ENCODE data around the gene CNTNAP2. TPM values are rescaled to one million over a fixed set of nuclear protein-coding genes. Genes with fewer than 3 reads are reported as not detected.

Gene CNTNAP2
- total RNA-seq, 1 donor from 2014 or later: 0.59 TPM

DNA sequence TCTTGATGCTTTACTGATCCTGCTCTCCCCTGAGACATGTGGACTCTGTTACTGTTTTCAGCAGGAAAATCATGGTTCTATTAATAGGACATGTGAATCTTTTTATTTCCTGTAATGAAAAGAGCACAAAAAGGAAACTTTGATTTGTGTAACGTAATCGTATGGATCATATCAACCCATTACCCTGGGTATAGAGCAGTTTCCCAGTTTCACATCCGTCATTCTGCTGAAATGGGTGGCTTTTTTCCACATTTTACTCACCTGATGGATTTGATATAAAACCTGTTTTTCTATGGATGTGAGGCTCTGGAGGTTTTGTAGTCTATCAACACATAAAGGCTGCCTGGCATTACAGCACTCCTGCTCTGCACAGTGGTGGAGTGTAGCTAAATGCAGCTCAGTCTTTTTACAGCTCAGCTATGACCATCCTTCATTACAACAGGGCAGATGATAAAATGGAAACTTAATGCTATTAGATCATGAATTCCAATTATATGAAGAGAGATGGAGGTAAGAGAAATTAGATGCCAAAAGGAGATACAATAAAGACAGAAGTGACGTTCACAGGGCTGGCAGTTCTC, 1987.6 kb downstream of the CNTNAP2 start:
- no peaks in the 10 kb centered on the region for H3K36me3 ChIP-seq
- H3K4me3 ChIP-seq: no peak overlapping the region
- intact Hi-C loops (cut with DNase I): no loop called here
- ATAC-seq: no peak
- H3K9me3 ChIP-seq: no peaks in the 10 kb centered on the region
- no peaks in the 10 kb centered on the region for H3K27me3 ChIP-seq (ENCODE audit: low read depth)
- no peaks in the 10 kb centered on the region for H3K4me1 ChIP-seq
- TF ChIP-seq, protein P1, sequence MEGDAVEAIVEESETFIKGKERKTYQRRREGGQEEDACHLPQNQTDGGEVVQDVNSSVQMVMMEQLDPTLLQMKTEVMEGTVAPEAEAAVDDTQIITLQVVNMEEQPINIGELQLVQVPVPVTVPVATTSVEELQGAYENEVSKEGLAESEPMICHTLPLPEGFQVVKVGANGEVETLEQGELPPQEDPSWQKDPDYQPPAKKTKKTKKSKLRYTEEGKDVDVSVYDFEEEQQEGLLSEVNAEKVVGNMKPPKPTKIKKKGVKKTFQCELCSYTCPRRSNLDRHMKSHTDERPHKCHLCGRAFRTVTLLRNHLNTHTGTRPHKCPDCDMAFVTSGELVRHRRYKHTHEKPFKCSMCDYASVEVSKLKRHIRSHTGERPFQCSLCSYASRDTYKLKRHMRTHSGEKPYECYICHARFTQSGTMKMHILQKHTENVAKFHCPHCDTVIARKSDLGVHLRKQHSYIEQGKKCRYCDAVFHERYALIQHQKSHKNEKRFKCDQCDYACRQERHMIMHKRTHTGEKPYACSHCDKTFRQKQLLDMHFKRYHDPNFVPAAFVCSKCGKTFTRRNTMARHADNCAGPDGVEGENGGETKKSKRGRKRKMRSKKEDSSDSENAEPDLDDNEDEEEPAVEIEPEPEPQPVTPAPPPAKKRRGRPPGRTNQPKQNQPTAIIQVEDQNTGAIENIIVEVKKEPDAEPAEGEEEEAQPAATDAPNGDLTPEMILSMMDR (IDR thresholded peaks at IDR 0.05): no peak
- H3K27ac ChIP-seq: no peak overlapping the region
- DNase-seq: no peak

DNA sequence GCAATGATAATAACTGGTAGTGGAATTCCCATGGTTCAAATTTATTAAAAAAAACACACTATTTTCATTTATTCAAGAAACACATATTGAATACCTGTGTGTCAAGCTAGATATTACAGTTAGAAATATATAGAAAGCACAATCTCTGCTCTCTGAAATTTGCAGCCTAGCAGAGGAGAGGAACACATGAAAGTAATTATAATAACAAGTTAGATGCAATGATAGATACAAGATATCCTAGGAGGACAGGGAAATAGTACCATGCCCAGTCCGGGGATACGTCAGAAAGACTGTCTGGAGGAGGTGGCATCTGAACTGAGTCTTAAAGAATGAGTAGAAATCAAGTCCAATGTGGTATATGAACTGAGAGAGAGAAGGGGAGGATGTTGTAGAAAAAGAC, 1988.3 kb downstream of the CNTNAP2 start:
- intact Hi-C loops (cut with DNase I): no loop called here

DNA sequence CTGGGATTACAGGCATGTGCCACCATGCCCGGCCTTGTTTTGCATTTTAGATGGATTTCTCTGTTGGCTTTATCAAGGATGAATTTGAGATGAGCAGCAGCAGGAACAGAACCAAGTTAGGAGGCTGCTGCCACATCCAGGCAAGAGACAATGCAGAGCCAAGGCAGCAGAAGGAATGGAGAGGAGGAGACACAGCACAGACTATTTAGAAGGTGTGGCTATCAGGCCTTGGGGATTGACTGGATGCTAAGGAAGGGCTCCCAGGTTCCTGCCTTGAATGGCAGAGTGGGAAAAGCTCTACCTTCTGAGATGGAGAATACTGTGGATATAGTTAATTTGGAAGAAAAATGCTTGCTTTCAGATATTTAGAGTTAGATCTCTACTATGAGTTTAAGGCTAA, 1989.3 kb downstream of the CNTNAP2 start:
- Histone ChIP-seq H3K4me1 (no peaks in the 10 kb centered on the region), H3K9me3 (no peaks in the 10 kb centered on the region), H3K27me3 (ENCODE audit: low read depth) (no peaks in the 10 kb centered on the region), H3K4me3 (no peak overlapping the region), H3K36me3 (no peaks in the 10 kb centered on the region), H3K27ac (no peak overlapping the region)
- intact Hi-C loops (cut with DNase I): no loop called here
- DNase-seq (no peak), ATAC-seq (no peak)
- TF ChIP-seq, protein P1 (IDR thresholded peaks at IDR 0.05): no peak

More for the DNA sequence above, 1988.3 kb downstream of the CNTNAP2 start:
- Histone ChIP-seq H3K36me3 (no peaks in the 10 kb centered on the region), H3K4me1 (no peaks in the 10 kb centered on the region), H3K4me3 (no peak overlapping the region), H3K27ac (no peak overlapping the region), H3K9me3 (no peaks in the 10 kb centered on the region), H3K27me3 (ENCODE audit: low read depth) (no peaks in the 10 kb centered on the region)
- TF ChIP-seq, protein P1 (IDR thresholded peaks at IDR 0.05): no peak
- DNase-seq (no peak), ATAC-seq (no peak)

DNA sequence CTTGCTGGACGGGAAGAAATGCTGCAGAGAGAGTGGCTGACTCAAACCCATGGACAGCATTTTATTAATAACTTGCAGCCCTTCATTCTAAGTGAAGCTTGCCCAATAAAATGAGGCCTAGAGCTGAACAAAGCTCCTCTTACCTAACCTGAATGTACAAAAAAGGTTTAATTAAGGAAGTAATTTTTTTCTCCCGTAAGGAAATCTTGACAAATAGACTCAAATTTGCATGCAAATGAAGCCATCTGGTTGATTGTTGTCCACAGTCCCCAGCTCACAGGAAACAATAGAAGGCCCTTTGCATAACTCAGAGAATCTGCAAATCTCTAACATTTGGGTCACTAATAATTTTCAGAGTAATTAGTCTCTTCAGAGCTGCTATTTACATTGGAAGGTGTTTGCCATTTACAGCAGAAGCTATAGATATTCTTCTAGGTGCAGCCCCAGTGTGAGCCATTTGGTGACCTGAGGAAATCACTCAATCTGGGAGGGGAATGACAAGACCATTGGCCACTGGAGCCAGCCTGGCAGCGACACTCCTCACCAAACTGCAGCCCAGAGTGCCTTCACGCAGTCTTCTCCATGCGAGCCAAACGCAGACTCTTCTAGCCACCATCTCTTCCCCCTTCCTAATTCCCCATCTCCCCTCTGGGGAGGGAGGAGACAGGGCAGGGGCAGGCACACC, 1991.0 kb downstream of the CNTNAP2 start:
- Histone ChIP-seq H3K4me1 (no peaks in the 10 kb centered on the region), H3K4me3 (no peak overlapping the region), H3K27me3 (ENCODE audit: low read depth) (no peaks in the 10 kb centered on the region), H3K27ac (no peak overlapping the region), H3K9me3 (no peaks in the 10 kb centered on the region), H3K36me3 (no peaks in the 10 kb centered on the region)
- TF ChIP-seq, protein P1 (IDR thresholded peaks at IDR 0.05): no peak
- intact Hi-C loops (cut with DNase I): no loop called here
- DNase-seq: no peak
- no peak for ATAC-seq

DNA sequence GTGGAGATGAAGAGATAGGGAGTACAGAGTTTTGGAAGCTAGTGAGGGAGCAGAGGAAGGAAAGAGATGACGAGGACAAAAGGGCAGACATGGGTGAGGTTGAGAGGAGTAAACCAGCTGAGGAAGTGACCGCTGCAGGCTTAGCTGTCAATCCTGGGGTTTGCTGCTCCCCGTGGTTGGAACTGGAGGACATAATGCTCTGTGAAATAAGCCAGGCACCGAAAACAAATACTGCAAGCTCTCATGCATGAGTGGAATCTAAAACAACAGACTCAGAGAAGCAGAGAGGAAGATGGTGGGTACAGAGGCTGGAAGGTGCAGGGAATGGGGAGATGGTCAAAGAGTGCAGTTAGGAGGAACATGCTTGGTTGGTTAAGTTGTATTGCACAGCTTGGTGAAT, 1991.8 kb downstream of the CNTNAP2 start:
- Histone ChIP-seq H3K27ac (no peak overlapping the region), H3K4me3 (no peak overlapping the region), H3K9me3 (no peaks in the 10 kb centered on the region), H3K27me3 (ENCODE audit: low read depth) (no peaks in the 10 kb centered on the region), H3K4me1 (no peaks in the 10 kb centered on the region), H3K36me3 (no peaks in the 10 kb centered on the region)
- no peak for ATAC-seq
- no peak for DNase-seq
- TF ChIP-seq, protein P1 (IDR thresholded peaks at IDR 0.05): no peak
- intact Hi-C loops (cut with DNase I): no loop called here

Measured in lower lobe of right lung (tissue), 2 donors.